NCI-H226 (cell line): ENCODE results near the gene EVI2B.
"Not testable (repeated sequence)": the region's sequence is repeated elsewhere in the genome, so short reads cannot be mapped to it uniquely, and the experiment has no call there.

Source experiments
- DNase-seq: peaks from one replicate; pipeline ENCODE4 v3.0.0-alpha.2; 2015

EVI2B gene

DNA sequence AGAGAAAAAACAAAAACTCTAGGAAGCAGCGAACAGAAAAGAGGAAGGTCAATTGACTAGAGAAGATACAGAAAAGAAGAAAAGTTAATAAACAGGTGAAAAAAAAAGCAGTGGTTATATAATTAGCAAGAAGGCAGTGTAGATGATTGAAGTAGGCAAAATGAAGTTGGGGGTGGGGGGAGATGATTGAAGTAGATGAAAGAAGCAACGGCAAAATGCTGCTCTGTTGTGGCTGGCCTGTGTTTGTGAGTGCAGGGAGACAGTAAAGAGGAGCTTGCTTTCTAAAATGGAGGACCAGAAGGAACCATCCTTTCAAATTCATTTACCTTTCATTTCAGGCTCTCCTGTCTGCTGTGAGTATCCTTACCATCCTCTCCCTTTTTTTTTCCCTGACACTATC is 3.6 kb downstream of the EVI2B start:
- no peak for DNase-seq

DNA sequence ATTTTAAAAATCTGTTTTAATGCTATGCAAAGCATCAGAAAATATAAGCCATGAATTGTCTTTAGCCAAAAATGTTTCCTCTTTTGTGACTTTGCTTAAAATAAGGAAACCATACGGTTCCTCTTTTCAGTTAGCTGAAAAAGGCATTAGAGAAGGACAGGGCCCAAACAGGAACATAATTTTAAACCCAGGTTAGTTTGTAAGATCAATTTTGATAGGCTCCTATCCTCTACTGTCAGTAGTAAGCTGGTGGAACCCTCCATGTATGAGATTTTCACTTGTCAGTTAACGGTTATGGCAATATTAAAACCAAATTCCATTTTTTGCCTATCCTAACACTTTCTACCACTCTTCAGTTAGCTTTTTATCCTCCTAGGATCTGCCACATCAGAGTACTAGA is 4.3 kb downstream of the EVI2B start:
- DNase-seq: no peak

DNA sequence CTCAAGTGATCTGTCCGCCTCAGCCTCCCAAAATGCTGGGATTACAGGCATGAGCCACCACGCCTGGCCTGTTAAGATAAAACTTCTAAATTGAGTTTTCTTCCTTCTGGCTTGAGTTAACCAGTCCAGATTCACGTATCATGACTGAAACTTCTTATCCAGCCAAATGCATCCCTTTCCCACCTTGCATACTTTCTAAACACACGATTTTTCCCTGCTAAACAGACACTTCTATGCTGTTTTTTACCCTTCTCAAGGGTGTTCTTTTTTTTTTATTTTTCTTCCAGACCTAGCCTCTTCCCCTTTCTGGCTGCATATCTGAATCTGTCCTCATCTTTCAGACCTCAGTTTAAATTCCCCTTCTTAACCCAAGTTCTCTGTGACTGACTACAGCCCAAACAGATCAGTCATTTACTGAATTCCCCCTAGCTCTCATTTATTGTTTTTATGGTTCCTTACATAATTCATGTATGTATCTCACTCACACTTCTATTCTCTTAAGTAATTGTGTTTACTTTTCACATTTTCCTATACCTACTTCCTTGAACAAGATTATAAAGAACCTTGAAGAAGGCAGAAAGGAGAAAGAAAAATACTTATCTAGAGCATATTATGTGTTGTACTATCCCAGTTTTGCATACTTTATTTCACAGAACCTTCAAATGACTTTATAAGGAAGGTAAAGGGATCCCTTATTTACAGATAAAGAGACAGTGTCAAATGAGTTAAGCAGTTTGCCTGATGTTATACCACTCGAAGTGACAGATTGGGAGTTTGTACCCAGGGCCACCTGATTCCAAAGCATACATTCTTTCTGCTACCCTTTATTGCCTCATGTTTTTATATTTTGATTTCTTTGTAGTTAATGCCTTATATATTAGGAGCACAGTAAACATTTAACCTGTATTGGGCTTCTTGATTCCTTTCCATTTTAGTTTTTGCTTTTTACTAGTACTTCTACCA is 5.2 kb downstream of the EVI2B start:
- DNase-seq: no peak

DNA sequence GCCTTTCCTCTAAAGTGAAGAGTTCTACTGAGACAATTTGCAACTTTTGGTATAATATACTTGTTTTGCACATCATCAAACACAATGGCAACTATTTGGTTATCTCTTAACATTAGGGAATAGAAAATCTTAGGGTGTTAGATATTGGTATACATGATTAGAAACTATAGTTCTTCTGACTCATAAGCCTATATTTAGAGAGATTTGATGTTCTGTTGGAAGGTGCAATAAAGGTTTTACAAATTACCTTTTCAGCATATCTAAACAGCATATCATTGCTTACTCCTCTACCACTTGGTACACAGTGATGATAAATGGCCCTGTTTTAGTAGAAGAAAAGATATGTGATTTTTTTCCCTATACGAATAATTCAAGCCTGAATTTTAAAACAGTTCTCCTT is 6.2 kb downstream of the EVI2B start:
- DNase-seq: no peak

DNA sequence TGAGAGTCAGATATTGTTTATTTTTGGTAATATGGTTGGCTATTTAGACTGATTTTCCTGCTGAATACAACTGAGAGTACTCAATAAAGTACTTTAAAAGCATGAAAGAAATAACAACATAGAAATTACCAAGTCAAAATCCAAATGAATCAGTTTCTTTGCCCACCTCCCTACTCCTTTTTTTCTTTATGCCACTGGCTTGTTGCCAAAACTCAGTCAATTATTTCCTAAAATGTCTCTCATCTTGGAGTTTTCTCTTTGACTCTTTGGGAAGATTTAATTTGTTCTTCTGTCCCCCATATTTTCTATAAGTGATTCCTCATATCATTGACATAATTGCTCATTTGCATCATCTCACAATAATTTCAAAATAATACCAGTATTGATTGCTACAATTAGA is 14.2 kb downstream of the EVI2B start:
- no peak for DNase-seq

DNA sequence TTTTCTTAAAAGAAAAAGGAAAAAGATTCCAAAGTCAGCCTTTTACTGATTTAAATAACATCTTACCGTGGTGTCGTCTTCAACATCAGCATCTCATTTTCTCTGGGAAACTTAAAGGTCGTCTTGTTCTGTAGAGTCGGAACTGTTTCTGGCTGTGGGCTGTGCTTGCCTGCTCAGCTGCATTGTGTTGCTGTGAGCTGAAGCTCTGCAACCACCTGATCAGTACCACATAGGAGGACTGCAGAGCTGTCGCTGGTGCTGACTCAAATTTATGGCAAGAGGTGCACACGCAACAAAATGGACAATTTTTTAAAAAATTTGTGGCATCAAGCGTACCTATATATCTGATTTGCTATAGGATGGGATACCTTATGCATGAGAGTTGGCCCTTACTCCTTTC is 16.8 kb downstream of the EVI2B start, which contains the start of gene OMG:
TSS of gene OMG (minus strand) at position 150 of the 400 bp plus-strand sequence. CDS start 908 bp downstream, outside the sequence.
- no peak for DNase-seq

DNA sequence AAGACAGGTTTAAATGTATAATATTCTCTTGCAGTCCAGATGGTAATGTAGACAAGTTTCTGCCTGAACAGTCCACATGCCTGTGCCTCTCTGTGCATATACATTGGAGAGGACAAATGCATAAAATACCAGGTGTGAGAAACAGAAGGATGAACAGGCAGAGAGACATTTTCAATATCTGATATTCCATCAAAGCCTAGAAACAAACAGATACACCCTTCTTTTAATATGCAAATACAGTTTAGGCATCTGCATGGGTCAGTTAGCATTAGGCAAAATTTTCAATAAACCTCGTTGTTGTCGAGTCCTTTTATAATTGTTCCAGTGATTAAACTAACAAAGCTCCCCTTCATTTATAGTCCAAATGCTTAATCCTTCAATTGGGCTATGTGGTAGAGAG is 17.7 kb downstream of the EVI2B start:
- DNase-seq: no peak

DNA sequence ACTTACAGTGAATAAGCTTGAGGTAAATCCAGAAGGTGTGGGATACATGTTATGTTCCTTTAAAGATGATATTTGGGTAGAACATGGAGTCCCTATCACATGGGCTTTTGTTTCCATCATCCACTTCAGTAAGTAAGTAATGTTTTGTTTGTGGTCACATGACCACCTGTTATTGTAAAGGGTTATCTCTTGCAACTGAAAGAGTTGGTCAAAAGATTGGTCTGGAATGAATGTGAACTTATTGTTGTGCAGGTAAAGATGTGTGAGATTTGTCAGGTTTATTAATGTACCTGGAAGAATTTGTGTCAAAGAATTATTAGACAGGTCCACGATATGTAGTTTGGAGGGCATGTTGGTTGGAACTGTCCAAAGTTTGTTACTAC is 18.4 kb downstream of the EVI2B start:
- DNase-seq: no peak

DNA sequence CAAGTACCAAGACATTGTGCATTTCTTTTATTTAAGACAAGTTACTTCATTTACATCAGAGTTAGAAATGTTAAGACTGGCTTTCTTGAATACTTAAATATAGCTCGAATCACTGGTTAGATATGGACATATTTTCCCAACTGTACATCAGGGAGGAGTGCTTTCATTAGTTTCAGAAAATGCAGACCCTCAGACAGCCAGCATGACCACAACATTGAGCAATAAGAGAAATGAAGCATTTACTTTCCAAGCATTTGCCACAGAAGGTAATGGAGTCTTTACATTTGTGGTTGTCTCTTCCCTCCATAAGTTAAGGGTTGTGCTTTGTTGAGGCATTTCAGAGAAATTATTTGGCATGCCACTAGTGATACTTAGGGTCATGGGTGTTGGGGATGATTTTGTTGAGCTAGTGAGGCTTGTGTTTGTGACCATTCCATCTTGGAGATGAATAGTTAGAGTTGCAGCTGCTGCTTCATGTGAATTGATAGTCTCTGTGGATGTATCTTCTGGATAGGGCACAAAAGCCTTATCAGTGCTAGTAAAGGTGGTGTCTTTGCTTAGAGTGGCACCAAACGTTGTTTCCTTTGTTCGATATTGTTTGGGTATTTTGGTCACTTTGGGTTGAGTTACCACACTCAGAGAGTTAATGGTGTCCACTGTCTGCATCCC is 18.9 kb downstream of the EVI2B start:
- DNase-seq: no peak

DNA sequence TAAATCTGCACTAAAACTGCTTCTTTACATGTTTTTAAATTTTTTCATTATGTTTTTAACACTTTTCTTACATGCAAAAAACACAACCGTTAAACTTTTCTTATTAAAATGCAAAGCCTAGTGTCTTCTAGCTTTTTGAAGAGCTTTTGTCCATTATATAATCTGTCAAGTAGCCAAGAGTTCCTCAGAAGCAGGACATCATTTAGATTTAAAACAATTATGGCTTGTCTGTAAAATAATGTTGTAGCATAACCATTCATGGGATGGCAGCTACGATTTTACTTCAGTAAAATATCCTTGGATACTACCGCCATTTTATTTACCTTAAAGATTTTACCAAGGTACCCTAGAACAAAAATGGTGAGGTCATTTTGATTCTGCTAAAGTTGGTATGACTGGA is 19.6 kb downstream of the EVI2B start:
- DNase-seq: no peak

DNA sequence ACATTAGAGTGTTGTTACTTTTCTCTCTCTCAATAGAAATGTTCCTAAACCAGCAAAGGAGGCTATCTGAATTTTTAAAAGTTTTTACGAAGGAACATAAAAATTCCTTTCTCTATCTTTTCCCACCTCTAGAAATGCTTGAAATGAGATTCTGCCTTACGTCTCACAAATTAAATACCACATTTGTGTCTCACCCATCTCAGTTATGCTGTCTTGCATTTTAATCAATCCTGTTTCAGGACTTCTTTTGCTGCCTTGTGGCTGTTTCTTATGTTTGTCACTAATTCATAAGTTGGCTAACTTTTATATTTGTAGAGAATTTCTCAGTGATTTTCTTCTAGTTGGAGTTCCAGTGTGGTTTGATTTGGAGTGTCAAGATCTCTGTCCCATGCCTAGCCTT is 20.3 kb downstream of the EVI2B start:
- no peak for DNase-seq

DNA sequence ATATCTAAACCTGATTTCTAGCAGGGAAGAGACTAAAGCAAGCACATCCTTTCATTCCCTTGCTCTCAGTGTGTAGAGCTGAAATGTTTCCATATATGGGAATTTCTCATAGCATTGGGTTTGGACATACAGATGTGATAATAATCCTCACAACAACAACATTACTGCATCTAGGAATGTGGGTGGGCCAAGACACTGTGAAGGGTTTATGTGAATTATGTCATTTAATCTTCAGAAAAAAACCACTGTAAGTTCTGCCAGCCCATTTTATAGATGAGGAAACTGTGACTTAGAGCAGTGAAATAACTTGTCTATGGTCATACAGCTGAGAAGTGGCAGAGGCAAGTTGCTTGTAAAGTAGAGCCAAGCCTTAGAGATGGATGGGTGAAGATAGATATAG is 22.0 kb downstream of the EVI2B start:
- no peak for DNase-seq

DNA sequence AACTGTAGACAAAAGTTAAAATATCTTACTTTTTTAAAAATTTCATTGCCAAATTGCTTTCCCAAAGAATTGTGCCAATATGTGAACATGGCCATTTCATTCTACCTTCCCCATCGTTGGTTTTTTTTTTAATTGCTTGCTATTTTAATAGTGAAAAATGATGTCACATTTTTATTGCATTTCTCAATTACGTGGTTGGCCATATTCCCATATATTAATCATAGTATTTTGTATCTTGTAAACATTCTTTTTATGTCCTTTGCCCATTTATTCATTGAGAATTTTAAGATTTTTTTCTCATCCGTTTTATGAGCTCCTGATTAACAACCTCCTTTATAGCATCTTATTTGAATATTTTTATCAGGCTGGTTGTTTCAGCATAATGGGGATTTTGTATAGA is 24.1 kb downstream of the EVI2B start:
- DNase-seq: no peak

DNA sequence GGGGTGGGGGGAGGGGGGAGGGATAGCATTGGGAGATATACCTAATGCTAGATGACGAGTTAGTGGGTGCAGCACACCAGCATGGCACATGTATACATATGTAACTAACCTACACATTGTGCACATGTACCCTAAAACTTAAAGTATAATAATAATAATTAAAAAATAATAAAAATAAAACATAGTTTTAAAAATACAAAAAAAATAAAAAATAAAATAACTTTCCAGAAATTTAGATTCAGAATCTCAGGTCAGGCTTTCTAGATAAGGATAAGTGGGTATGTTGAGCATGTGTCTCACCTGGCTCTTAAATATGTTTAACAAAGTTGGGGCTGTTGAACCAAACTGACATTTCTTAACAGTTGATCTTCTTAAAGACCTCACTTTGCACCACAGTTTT is 25.9 kb downstream of the EVI2B start:
- not testable (repeated sequence) for DNase-seq

DNA sequence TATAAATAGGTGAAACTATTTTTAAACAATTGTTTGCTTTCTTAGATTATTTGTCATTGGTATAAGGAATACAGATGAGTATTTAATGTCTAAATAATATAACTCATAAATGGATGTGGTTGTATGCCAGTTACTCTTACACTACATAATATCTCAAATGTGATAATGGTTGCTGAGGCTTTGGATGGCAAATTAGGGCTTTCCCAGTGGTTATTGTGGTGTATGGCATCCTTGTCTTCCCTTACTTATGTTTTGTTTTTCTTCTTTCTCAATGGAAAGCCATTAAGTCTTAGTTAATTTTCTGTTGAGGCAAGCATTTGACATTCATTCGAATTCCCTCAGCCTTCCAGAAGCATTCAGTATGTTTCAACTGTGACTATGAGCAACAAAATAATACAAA is 27.3 kb downstream of the EVI2B start:
- no peak for DNase-seq

DNA sequence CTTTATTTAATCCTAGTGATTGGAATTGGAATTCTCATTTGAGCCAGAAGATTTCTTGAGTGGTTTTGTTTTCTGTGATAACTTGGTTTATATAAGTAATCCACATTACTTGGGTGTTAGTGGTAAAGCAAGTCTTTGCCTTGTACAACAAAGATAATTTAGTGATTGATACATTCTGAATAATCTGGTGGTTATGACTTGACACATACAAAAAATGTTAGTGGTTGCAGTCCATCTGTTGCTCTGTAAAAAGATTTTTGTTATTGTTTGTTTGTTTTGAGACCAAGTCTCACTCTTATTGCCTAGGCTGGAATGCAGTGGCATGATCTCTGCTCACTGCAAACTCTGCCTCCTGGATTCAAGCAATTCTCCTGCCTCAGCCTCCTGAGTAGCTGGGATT is 30.0 kb downstream of the EVI2B start:
- no peak for DNase-seq

DNA sequence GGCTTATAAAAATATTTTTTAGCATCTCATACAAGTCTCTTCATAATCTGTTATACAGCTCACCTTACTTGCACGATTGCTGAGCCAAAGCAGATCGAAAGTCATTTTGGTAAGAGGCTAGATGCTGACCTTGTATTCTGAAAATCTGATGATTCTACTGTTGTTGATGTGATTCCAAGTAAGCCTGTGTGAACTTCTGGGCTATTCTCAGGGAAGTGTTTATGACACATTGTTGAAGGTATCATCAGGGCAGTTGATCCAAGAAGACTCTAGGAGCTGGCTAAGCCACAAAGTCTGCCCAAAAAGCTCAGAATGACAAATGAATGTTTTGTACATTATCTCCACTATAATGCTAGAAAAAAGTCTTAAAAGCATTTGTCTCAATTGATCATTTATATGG is 32.8 kb downstream of the EVI2B start:
- no peak for DNase-seq

DNA sequence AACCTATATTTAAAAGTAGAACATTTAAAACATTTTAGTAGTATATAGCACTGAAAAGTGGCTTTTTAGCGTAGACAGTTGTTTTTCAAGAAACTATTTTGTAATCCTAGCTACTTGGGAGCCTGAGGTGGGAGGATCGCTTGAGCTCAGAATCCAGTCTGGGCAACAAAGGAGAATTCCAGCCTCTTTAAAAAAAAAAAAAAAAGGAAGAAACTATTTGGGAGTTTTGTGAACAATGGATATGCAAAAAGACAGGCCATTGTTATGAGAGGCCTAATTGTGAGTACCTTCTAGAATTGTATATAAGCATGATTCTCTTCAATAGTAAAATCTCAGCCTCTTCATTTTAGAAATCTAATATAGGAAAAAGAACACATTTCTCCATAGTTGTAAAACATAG is 34.5 kb downstream of the EVI2B start:
- DNase-seq: no peak

DNA sequence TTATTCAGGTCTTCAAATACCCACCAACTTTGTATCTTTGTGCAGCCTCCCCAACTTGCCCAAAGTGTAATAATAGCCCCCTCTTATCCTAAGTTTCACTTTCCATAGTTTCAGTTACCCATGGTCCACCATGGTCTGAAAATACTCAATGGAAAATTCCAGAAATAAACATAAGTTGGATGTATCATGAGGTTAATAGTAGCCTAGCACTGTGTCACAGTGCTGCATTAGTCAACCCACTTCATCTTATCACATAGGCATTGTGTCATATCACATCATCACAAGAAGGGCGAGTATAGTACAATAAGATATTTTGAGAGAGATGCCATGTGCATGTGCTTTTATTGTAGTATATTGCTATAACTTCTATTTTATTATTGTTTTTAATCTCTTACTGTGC is 38.7 kb downstream of the EVI2B start:
- peak; percentile 23 for DNase-seq

DNA sequence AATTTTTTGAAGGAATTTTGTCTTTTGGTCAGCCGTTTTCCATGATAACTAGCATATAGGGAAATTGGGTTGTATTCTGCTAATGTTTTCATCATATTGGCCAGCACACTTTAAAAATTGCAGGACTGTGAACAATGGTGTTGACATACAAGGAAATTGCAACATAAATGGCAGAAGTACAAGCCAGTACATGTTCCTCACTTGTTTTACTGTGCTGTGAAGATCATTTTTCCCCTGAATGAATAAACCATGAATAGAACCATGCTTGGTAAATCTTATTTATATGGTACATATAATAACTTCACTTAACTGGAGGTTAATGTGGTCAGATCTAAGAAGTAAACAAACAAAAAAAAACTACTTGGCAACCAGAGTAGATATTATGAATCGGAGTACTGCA is 39.6 kb downstream of the EVI2B start:
- peak; percentile 21 for DNase-seq

DNA sequence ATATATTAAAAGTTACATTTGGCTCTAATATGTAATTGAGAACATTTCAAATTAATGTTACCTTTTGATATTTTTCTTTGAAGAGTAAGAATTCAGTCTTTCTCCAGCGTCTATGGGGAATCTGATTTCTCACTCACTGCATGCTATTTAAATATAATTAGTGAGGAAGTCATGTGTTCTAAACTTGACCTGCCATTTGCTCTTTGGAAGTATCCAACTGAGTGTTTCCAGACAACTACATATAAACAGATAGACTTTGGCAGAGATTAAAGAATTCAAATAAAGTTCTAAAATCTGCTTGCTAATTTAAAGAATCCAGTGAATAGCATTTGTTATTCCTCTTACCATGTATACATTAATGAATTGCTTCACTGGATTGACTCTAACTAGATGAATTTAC is 40.3 kb downstream of the EVI2B start:
- no peak for DNase-seq

DNA sequence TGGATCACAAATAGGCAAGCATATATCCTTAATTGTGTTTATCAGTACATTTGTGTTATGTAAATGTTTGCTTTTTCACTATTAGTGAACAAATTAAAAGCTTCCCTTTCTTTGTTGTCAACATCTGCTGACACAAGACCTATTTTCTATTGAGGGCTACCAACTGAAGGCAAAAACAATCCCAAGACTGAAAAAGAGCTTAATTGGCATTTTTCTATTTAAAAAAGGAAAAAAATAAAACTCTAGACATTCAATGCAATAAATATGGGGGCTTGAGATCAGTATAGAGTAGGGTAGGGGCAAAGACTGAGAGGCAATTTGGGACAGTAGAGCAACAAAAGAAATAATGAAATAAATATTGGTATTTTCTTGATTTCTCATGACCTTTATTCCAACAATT is 41.1 kb downstream of the EVI2B start:
- no peak for DNase-seq

DNA sequence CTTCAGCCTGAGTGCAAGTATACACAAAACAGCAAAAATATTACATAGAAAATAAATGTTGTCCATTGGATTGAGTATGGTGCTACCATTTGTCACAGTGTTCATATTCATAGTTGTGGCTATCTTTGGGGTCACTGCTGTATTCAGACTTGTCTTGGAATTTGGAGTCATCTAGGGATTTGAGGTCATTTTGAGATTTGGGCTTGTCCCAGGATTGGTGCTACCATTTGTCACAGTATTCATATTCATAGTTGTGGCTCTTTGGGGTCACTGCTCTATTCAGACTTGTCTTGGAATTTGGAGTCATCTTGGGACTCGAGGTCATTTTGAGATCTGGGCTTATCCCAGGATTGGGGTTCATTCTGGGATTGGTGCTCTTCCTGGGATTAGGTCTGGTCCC is 41.6 kb downstream of the EVI2B start:
- DNase-seq: no peak

DNA sequence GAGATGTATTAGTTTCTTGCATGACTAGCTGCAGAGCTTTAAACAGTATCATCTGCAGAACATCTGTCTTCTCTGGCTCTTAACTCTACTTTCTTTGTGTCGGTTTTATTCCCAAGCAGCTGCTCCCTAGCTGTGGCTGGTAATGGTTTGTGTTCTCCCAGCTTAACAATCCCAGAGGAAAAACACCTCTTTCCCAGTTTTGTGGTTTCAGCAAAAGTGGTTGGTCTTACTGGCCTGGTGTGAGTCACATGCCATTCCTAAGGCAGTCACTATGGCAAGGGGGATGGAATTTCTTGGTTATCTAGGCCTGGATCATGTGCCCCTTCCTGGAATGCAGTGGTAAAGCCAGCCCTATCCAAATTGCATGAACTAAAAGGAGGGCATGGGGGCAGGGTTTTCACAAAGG is 44.3 kb downstream of the EVI2B start:
- DNase-seq: peak; percentile 98
